Measurements from ENCODE around the gene RALGAPB. TPM values are rescaled to one million over a fixed set of nuclear protein-coding genes. Genes with fewer than 3 reads are reported as not detected.
"Not testable (repeated sequence)": the region's sequence is repeated elsewhere in the genome, so short reads cannot be mapped to it uniquely, and the experiment has no call there.

RALGAPB gene
- total RNA-seq, 1 experiment from 2014 or later = 30.4 TPM

DNA sequence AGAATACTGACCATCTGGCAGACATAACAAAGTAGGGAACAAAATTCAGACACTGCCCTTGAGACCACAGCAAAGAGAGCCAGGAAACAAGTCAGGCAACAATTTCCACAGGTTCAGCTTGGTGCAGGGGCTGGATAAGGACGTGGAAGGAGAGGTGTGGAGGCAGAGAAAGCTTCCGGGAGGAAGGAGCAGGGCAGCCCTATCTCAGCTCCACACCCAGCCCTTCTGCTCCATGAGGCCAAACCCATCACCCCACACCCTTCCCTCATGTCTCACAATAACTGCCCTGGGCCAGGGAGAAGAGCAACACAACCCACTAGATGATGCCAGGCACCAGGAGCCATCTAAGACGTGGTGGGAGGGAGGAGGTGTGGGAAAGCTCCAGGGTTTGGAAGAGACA, 43.3 kb upstream of the RALGAPB start:
- peaks cover 47% of the 10 kb centered on the region for H3K4me1 ChIP-seq (ENCODE audit: insufficient read depth, low read length)
- DNase-seq = no peak
- H4K20me1 ChIP-seq (ENCODE audit: low read length) = peaks cover 90% of the 10 kb centered on the region
- no peak overlapping the region for H3K4me2 ChIP-seq (ENCODE audit: low read length)
- ATAC-seq = no peak
- no peak overlapping the region for H3K4me3 ChIP-seq (ENCODE audit: low read length)
- TF ChIP-seq, protein P1, sequence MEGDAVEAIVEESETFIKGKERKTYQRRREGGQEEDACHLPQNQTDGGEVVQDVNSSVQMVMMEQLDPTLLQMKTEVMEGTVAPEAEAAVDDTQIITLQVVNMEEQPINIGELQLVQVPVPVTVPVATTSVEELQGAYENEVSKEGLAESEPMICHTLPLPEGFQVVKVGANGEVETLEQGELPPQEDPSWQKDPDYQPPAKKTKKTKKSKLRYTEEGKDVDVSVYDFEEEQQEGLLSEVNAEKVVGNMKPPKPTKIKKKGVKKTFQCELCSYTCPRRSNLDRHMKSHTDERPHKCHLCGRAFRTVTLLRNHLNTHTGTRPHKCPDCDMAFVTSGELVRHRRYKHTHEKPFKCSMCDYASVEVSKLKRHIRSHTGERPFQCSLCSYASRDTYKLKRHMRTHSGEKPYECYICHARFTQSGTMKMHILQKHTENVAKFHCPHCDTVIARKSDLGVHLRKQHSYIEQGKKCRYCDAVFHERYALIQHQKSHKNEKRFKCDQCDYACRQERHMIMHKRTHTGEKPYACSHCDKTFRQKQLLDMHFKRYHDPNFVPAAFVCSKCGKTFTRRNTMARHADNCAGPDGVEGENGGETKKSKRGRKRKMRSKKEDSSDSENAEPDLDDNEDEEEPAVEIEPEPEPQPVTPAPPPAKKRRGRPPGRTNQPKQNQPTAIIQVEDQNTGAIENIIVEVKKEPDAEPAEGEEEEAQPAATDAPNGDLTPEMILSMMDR (conservative IDR thresholded peaks at IDR 0.05; ENCODE audit: low read depth, low read length) = no peak
- TF ChIP-seq EZH2 (IDR thresholded peaks at IDR 0.05; ENCODE audit: low read length, unreplicated experiment) = no peak
- no peak for TF ChIP-seq EZH2phosphoT487 (IDR thresholded peaks at IDR 0.05; ENCODE audit: borderline replicate concordance, low read length)
- CTCF ChIA-PET = no interaction called here
- H3K27me3 ChIP-seq (ENCODE audit: low read length) = no peaks in the 10 kb centered on the region
- no peaks in the 10 kb centered on the region for H3K9me3 ChIP-seq (ENCODE audit: low read length)
- BruUV-seq (replicated peaks) = no TSS peak
- H3F3A ChIP-seq (ENCODE audit: low read length, unreplicated experiment) = peaks cover 5% of the 10 kb centered on the region
- no peak overlapping the region for H3K27ac ChIP-seq (ENCODE audit: low read length)
- intact Hi-C loops (cut with micrococcal nuclease) = no loop called here
- no peaks in the 10 kb centered on the region for H3K9me2 ChIP-seq (replicated peaks; ENCODE audit: low read length)
- H3K9ac ChIP-seq (ENCODE audit: low read length) = no peak overlapping the region
- POLR2A ChIA-PET (ENCODE audit: unreplicated experiment) = no interaction called here
- H2AFZ ChIP-seq (ENCODE audit: low read length) = no peak overlapping the region
- H3K36me3 ChIP-seq (ENCODE audit: low read depth, low read length) = peaks cover 89% of the 10 kb centered on the region
- H3K79me2 ChIP-seq (ENCODE audit: low read length) = peaks cover 98% of the 10 kb centered on the region

DNA sequence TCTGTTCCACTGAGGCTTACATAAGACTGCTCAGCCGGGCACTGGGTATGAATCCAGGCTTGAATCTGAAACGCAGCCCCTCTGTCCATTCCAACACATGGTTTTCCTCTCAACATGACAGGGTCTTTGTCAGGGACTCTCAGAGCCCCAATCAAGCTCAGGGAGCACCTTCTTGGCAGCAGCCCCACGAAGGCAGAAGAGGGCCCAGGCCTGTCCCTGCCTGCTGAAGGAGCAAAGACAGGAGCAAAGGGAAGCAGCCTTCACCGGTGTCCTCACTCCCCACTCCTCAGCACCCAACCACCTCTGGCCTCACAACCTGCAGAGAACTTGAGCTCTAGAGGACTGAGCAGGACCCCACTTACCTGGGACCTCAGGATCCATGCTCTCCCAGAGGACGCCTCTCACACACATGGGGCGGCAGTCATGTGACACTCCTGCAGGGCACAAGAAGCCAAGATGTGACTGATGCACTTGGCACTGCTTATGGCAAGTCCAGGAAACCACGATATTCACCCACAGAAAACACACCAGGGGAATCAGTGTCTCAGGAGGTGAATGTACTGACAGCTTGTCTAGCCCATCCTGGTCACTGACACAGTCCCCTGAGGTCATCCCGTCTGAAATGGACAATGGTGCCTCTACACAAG, 41.8 kb upstream of the RALGAPB start:
- Histone ChIP-seq H3K4me3 (ENCODE audit: low read length) (no peak overlapping the region), H3K4me2 (ENCODE audit: low read length) (peak overlapping the region; percentile 96; the same call in 1 of the 2 replicates), H3K36me3 (ENCODE audit: low read depth, low read length) (peaks cover 77% of the 10 kb centered on the region), H3K9me2 (replicated peaks; ENCODE audit: low read length) (no peaks in the 10 kb centered on the region), H3K9me3 (ENCODE audit: low read length) (no peaks in the 10 kb centered on the region), H2AFZ (ENCODE audit: low read length) (no peak overlapping the region), H4K20me1 (ENCODE audit: low read length) (peaks cover 78% of the 10 kb centered on the region), H3K27ac (ENCODE audit: low read length) (no peak overlapping the region), H3K9ac (ENCODE audit: low read length) (no peak overlapping the region), H3K79me2 (ENCODE audit: low read length) (peaks cover 93% of the 10 kb centered on the region), H3K4me1 (ENCODE audit: insufficient read depth, low read length) (peaks cover 51% of the 10 kb centered on the region), H3F3A (ENCODE audit: low read length, unreplicated experiment) (peaks cover 5% of the 10 kb centered on the region), H3K27me3 (ENCODE audit: low read length) (no peaks in the 10 kb centered on the region)
- POLR2A ChIA-PET (ENCODE audit: unreplicated experiment) = no interaction called here
- CTCF ChIA-PET = no interaction called here
- DNase-seq (no peak), ATAC-seq (no peak)
- no TSS peak for BruUV-seq (replicated peaks)
- intact Hi-C loops (cut with micrococcal nuclease) = no loop called here
- TF ChIP-seq, protein P1 (conservative IDR thresholded peaks at IDR 0.05; ENCODE audit: low read depth, low read length) = no peak
- no peak for TF ChIP-seq EZH2 (IDR thresholded peaks at IDR 0.05; ENCODE audit: low read length, unreplicated experiment)
- no peak for TF ChIP-seq EZH2phosphoT487 (IDR thresholded peaks at IDR 0.05; ENCODE audit: borderline replicate concordance, low read length)

DNA sequence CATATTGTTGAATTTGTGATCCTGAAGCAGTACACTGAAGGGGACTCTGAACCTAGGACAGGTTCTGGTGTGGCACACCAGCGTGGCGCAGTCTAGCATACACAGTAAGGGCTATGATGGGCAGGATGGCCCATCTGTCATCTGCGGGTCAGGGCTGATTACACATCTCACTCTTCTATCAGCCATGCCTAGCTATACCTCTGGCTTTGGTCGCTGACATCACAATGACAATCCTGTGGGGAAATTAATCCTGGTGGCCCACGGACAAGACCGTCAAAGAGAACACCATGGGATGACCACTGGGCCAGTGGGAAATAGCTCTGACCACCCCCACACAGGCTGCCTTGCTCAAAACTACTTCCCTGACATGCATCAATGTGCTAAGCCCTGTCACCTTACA, 40.4 kb upstream of the RALGAPB start:
- peaks cover 78% of the 10 kb centered on the region for H3K79me2 ChIP-seq (ENCODE audit: low read length)
- ChIA-PET CTCF (no interaction called here), POLR2A (ENCODE audit: unreplicated experiment) (no interaction called here)
- TF ChIP-seq EZH2phosphoT487 (IDR thresholded peaks at IDR 0.05; ENCODE audit: borderline replicate concordance, low read length) = no peak
- TF ChIP-seq, protein P1 (conservative IDR thresholded peaks at IDR 0.05; ENCODE audit: low read depth, low read length) = no peak
- no peak for TF ChIP-seq EZH2 (IDR thresholded peaks at IDR 0.05; ENCODE audit: low read length, unreplicated experiment)
- H3K36me3 ChIP-seq (ENCODE audit: low read depth, low read length) = peaks cover 66% of the 10 kb centered on the region
- no peaks in the 10 kb centered on the region for H3K9me3 ChIP-seq (ENCODE audit: low read length)
- ATAC-seq = no peak
- H3F3A ChIP-seq (ENCODE audit: low read length, unreplicated experiment) = no peaks in the 10 kb centered on the region
- peak overlapping the region; percentile 95; the same call in 1 of the 2 replicates for H3K4me3 ChIP-seq (ENCODE audit: low read length)
- intact Hi-C loops (cut with micrococcal nuclease) = no loop called here
- H3K9me2 ChIP-seq (replicated peaks; ENCODE audit: low read length) = no peaks in the 10 kb centered on the region
- DNase-seq = no peak
- H3K27ac ChIP-seq (ENCODE audit: low read length) = no peak overlapping the region
- H3K9ac ChIP-seq (ENCODE audit: low read length) = no peak overlapping the region
- H4K20me1 ChIP-seq (ENCODE audit: low read length) = peaks cover 65% of the 10 kb centered on the region
- no peaks in the 10 kb centered on the region for H3K27me3 ChIP-seq (ENCODE audit: low read length)
- peaks cover 38% of the 10 kb centered on the region for H3K4me1 ChIP-seq (ENCODE audit: insufficient read depth, low read length)
- BruUV-seq (replicated peaks) = no TSS peak
- H3K4me2 ChIP-seq (ENCODE audit: low read length) = peak overlapping the region; percentile 96
- no peak overlapping the region for H2AFZ ChIP-seq (ENCODE audit: low read length)

DNA sequence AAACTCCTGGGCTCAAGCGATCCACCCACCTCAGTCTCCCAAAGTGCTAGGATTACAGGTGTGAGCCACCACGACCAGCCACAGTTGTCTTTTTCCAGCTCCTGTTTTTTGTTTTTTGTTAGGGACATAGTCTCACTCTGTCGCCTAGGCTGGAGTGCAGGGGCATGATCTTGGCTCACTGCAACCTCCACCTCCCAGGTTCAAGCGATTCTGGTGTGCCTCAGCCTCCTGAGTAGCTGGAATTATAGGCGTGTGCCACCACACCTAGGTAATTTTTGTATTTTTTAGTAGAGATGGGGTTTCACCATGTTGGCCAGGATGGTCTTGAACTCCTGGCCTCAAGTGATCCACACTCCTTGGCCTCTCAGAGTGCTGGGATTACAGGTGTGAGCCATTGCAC, 39.8 kb upstream of the RALGAPB start:
- ATAC-seq; H2AFZ ChIP-seq (ENCODE audit: low read length); H3K9me3 ChIP-seq (ENCODE audit: low read length); H3K9me2 ChIP-seq (replicated peaks; ENCODE audit: low read length); H3F3A ChIP-seq (ENCODE audit: low read length, unreplicated experiment); H3K9ac ChIP-seq (ENCODE audit: low read length); BruUV-seq (replicated peaks); POLR2A ChIA-PET (ENCODE audit: unreplicated experiment); intact Hi-C loops (cut with micrococcal nuclease); H3K27ac ChIP-seq (ENCODE audit: low read length); H3K27me3 ChIP-seq (ENCODE audit: low read length); CTCF ChIA-PET; DNase-seq: not testable (repeated sequence)
- Histone ChIP-seq H4K20me1 (ENCODE audit: low read length) (peaks cover 59% of the 10 kb centered on the region), H3K4me2 (ENCODE audit: low read length) (peak overlapping the region; percentile 96), H3K4me3 (ENCODE audit: low read length) (peak overlapping the region; percentile 95), H3K79me2 (ENCODE audit: low read length) (peaks cover 73% of the 10 kb centered on the region), H3K4me1 (ENCODE audit: insufficient read depth, low read length) (peaks cover 32% of the 10 kb centered on the region), H3K36me3 (ENCODE audit: low read depth, low read length) (peaks cover 60% of the 10 kb centered on the region)
